MCF 10A (cell line): ENCODE measurements around the gene DEDD2. TPM values are rescaled to one million over a fixed set of nuclear protein-coding genes. Genes with fewer than 3 reads are reported as not detected.
A peak's percentile ranks its signal among the peaks of the same experiment; 100 is the strongest.

Experiments used
- BruUV-seq: library from RNA; stranded (reverse); fragments of 400-500 nt; replicated peaks from 2 replicates; lab custom pipeline; 2021; lab: Mats Ljungman, UMichigan
- CTCF ChIA-PET: fragments of 300-600 bp; sonication (Branson Sonifier 250); formaldehyde crosslinking; extraction: SDS; loops from one replicate; lab custom pipeline; 2021; ENCODE audit warnings: antibody characterized with exemption, inconsistent platforms; lab: Yijun Ruan, JAX
- POLR2A ChIA-PET: fragments of 300-600, 350-650 bp; sonication (Branson Sonifier 250); formaldehyde crosslinking; extraction: SDS; loops from one replicate; lab custom pipeline; 2020; ENCODE audit warnings: antibody characterized with exemption, inconsistent platforms; lab: Yijun Ruan, JAX
- DNase-seq: peaks from one replicate; pipeline ENCODE4 v3.0.0-alpha.2; 2018; ENCODE audit not compliant: unreplicated experiment
- H3K27ac Mint-ChIP-seq: one replicate; pipeline ENCODE4 v1.8.0; 2022; ENCODE audit warnings: mild to moderate bottlenecking, low read depth, mixed read lengths; ENCODE audit not compliant: unreplicated experiment
- H3K27me3 Mint-ChIP-seq: one replicate; pipeline ENCODE4 v1.8.0; 2022; ENCODE audit warnings: mixed read lengths; ENCODE audit not compliant: insufficient read depth, unreplicated experiment
- H3K36me3 Mint-ChIP-seq: one replicate; pipeline ENCODE4 v1.8.0; 2022; ENCODE audit warnings: mild to moderate bottlenecking, moderate library complexity, mixed read lengths; ENCODE audit not compliant: insufficient read depth, unreplicated experiment
- H3K4me1 Mint-ChIP-seq: one replicate; pipeline ENCODE4 v1.8.0; 2022; ENCODE audit warnings: mixed read lengths; ENCODE audit not compliant: insufficient read depth, unreplicated experiment
- H3K4me3 Mint-ChIP-seq: one replicate; pipeline ENCODE4 v1.8.0; 2022; ENCODE audit warnings: mild to moderate bottlenecking, moderate library complexity, mixed read lengths; ENCODE audit not compliant: unreplicated experiment
- H3K9me3 Mint-ChIP-seq: one replicate; pipeline ENCODE4 v1.8.0; 2022; ENCODE audit warnings: mixed read lengths; ENCODE audit not compliant: unreplicated experiment
- intact Hi-C: fragments of 100-400 bp; cut with micrococcal nuclease; formaldehyde crosslinking; loops from 2 replicates; pipeline ENCODE4 v1.14.1; 2022
- total RNA-seq: library from RNA; stranded (reverse); gene quantifications from 2 replicates; pipeline ENCODE4 v1.2.3, GENCODE V29; 2022
- TF ChIP-seq, protein P1 (sequence below): fragments of 200-600 bp; IDR thresholded peaks from one replicate; pipeline ENCODE4 v1.8.0; 2022; ENCODE audit warnings: antibody characterized with exemption, mild to moderate bottlenecking; ENCODE audit not compliant: unreplicated experiment

DEDD2 gene
- total RNA-seq, 1 experiment from 2014 or later: 28.5 TPM

DNA sequence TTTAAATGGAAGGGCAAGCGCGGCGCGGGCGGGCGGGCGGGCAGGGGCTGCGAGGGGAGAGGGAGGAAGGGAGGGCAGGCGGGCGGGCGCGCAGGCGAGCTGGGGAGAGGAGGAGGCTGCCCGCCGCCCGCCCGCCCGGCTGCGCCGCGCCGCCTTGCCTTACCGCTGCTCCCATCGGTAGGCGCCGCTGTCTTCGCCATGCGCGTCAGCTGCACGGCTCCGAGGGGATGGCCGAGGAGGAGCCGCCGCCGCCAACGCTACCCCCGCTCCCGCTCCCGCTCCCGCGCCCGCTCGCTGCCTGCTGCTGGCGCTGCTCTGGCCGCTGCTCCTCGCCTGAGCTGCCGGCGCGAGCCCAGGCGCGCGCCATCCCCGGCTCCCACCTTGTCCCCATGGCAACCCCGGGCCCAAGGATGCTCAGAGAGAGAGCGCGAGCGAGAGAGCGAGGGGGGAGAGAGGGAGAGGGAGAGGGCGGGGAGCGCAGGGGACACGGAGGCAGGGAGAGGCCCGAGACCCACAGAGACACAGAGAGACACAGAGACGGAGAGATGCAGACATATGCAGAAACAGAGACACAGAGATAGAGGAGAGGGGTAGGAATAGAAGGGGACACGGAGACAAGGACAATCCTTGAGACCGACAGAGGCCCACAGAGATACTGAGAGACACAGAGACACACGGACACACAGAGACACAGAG lies 40.3 kb downstream of the DEDD2 start:
- no TSS peak for BruUV-seq
- intact Hi-C loops: no loop called here
- Mint-ChIP-seq H3K36me3 (no peaks in the 10 kb centered on the region), H3K9me3 (no peaks in the 10 kb centered on the region), H3K4me1 (peaks cover 8% of the 10 kb centered on the region), H3K4me3 (no peak overlapping the region), H3K27ac (no peak overlapping the region), H3K27me3 (peaks cover 30% of the 10 kb centered on the region)
- DNase-seq: peak; percentile 61
- POLR2A ChIA-PET: interaction anchor here (0.7 to 1.0 kb wide), 2 partner anchors 10 to 218 kb away, joined by 3 to 7 read pairs; no protein-coding TSS in a partner anchor
- CTCF ChIA-PET: interaction anchor here (0.6 to 1.4 kb wide), 4 partner anchors 21 to 165 kb away, joined by 3 to 6 read pairs (median 4); no protein-coding TSS in a partner anchor
- TF ChIP-seq, protein P1, sequence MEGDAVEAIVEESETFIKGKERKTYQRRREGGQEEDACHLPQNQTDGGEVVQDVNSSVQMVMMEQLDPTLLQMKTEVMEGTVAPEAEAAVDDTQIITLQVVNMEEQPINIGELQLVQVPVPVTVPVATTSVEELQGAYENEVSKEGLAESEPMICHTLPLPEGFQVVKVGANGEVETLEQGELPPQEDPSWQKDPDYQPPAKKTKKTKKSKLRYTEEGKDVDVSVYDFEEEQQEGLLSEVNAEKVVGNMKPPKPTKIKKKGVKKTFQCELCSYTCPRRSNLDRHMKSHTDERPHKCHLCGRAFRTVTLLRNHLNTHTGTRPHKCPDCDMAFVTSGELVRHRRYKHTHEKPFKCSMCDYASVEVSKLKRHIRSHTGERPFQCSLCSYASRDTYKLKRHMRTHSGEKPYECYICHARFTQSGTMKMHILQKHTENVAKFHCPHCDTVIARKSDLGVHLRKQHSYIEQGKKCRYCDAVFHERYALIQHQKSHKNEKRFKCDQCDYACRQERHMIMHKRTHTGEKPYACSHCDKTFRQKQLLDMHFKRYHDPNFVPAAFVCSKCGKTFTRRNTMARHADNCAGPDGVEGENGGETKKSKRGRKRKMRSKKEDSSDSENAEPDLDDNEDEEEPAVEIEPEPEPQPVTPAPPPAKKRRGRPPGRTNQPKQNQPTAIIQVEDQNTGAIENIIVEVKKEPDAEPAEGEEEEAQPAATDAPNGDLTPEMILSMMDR: peak; percentile 43

DNA sequence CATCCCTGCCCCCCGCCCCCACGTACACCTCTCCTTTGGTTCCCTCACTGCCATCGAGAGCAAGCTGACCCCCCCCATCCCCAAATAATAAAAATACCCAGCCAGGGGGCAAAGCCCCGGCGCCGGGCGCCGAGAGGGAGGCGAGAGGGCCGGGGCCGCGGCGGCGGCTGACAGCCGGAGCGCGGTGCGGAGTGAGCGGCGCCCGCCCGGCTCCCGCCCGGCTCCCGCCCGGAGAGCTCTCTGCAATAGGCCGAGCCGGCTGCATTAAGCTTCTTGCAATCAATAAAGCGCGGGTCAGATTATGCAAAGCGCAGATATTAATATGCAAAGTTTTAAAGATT lies 40.9 kb downstream of the DEDD2 start:
- TF ChIP-seq, protein P1: no peak
- intact Hi-C loops: no loop called here
- Mint-ChIP-seq H3K4me3 (peak overlapping the region; percentile 59), H3K4me1 (peaks cover 8% of the 10 kb centered on the region), H3K27me3 (peaks cover 25% of the 10 kb centered on the region), H3K27ac (no peak overlapping the region), H3K9me3 (no peaks in the 10 kb centered on the region), H3K36me3 (no peaks in the 10 kb centered on the region)
- no TSS peak for BruUV-seq
- ChIA-PET POLR2A (interaction anchor here (0.7 to 1.0 kb wide), 3 partner anchors 9 to 219 kb away, joined by 3 to 7 read pairs (median 3); no protein-coding TSS in a partner anchor), CTCF (interaction anchor here (0.6 to 2.6 kb wide), 7 partner anchors 8 to 206 kb away, joined by 3 to 14 read pairs (median 4); no protein-coding TSS in a partner anchor)
- DNase-seq: peak; percentile 38

DNA sequence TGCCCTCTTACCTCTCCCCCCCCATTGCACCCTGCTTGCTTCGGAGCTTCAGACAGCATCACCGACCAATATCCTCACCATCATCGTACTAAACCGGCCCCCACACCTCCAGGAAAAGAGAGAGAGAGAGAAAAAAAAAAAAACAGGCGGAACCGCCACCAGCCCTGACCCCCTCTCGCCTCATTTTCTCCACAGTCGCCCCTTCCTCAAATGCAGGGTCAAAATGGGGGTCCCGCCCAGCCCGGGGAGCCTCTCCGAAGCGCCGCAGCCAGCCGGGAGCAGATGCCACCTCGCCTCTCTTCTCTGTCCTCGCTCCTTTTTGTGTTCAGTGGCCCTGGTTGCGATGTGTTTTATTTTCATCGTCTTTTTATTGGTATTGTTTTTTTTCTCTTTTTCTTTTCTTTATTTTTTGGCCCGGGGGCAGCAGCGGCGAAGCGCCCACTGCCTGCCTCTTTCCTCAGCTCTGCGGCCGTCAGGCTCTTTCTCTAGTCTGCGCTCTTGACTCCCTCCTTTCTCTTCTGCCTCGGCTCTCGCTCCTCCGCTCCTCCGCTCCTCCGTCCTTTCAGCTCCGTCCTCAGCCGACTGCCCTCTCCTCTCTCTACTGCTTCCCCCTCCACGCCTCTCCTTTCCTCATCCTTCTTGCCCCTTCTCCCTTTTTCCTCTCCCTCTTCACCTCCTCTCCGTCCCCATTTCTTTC lies 41.4 kb downstream of the DEDD2 start:
- Mint-ChIP-seq H3K9me3 (no peaks in the 10 kb centered on the region), H3K36me3 (no peaks in the 10 kb centered on the region), H3K27ac (no peak overlapping the region), H3K4me1 (peaks cover 8% of the 10 kb centered on the region), H3K27me3 (peaks cover 25% of the 10 kb centered on the region), H3K4me3 (peak overlapping the region; percentile 59)
- TF ChIP-seq, protein P1: no peak
- no TSS peak for BruUV-seq
- ChIA-PET POLR2A (interaction anchor here (0.8 to 1.0 kb wide), 2 partner anchors 9 to 31 kb away, joined by 3 to 7 read pairs; no protein-coding TSS in a partner anchor), CTCF (interaction anchor here (0.6 to 2.6 kb wide), 8 partner anchors 9 to 207 kb away, joined by 3 to 14 read pairs (median 4); no protein-coding TSS in a partner anchor)
- intact Hi-C loops: no loop called here
- no peak for DNase-seq
